PC-3 (cell line): Measurements from ENCODE around the gene TRDMT1.

ENCODE experiments used
- CTCF ChIP-seq: fragments of 300-600 bp; sonication (generic); conservative IDR thresholded peaks from 2 replicates; pipeline ENCODE4 v1.5.1; 2017; ENCODE audit warnings: antibody characterized with exemption, low read depth, mild to moderate bottlenecking, low read length
- EZH2phosphoT487 ChIP-seq: fragments of 300-600 bp; sonication (generic); IDR thresholded peaks from 2 replicates; pipeline ENCODE4 v1.6.1; 2018; ENCODE audit warnings: mild to moderate bottlenecking, antibody characterized with exemption, low read length, borderline replicate concordance

GRCh38 chr10:17176091-17176490 lies 25.4 kb downstream of the TRDMT1 start:
- no peak for TF ChIP-seq CTCF
- TF ChIP-seq EZH2phosphoT487 = no peak
